GM19043 (cell line): Measurements from ENCODE around the gene IFIT2.
"Not testable (repeated sequence)": the region's sequence is repeated elsewhere in the genome, so short reads cannot be mapped to it uniquely, and the experiment has no call there.

ENCODE experiments used
- ATAC-seq: cut with Tn5 transposase; IDR thresholded peaks from one replicate; pipeline ENCODE4 v1.9.1; 2021; ENCODE audit warnings: low read depth; ENCODE audit not compliant: unreplicated experiment

IFIT2 gene

GRCh38 chr10:89278900-89279392 is 22.9 kb upstream of the IFIT2 start:
- no peak for ATAC-seq

- no peak for ATAC-seq
Measured at GRCh38 chr10:89279421-89279869, 22.4 kb upstream of the IFIT2 start.

DNA sequence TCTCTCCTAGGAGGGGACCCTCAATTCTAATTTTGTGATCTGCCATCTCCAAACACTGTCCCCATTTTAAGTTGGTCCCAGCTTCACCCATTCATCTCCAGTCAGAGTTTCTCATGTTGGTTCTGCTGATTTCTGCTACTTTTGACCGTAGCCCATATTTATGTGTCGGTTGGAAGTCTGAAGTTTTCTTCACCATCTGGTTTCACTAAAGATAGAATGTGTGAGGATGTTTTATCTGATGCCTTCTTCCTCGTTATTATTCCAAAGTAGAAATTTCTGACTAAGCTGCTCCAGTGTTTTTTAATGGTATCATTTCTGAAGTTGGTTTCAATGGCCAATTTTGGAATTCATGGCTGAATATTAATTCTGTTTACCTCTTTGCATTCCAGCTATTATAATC is 21.3 kb upstream of the IFIT2 start:
- ATAC-seq = no peak

GRCh38 chr10:89281606-89282395 is 20.0 kb upstream of the IFIT2 start:
- no peak for ATAC-seq

DNA sequence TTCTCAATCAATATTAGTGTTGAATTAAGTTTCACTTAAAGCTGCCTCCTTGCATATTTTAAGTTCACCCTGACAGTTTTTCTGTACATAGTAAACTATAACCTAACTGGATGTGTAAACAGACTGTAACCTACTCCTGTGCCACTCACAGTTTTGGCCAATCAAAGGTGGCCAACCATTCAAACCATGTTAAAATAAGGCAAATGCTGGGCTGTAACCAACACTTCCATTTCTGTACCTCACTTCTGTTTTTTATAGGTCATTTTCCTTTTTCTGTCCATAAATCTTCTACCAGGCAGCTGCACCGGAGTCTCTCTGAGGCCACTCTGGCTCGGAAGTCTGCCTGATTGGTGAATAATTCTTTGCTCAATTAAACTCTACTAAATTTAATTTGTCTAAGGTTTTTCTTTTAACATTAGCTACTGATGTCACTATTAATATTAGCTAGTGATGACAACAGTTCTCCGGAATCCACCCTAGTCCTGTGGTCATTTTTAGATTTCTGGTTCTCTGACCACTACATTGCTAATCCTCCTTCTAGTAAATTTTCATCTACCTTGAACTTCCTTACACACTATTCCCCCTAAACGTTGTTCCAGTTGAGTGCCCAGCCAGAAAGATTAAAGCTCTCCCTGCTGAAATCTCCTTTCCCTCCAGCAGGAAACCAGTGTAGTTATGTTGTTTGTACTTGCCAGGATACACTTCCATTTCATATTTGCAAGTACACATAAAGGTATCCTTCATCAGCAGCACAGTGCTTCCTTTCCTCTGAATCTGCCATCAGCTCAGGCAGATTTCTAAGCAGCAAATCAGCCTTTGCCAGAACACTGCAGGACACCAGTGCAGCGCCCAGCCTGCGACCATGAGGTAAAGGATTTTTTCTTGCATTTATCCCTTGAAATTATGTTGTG is 18.6 kb upstream of the IFIT2 start:
- ATAC-seq = no peak

DNA sequence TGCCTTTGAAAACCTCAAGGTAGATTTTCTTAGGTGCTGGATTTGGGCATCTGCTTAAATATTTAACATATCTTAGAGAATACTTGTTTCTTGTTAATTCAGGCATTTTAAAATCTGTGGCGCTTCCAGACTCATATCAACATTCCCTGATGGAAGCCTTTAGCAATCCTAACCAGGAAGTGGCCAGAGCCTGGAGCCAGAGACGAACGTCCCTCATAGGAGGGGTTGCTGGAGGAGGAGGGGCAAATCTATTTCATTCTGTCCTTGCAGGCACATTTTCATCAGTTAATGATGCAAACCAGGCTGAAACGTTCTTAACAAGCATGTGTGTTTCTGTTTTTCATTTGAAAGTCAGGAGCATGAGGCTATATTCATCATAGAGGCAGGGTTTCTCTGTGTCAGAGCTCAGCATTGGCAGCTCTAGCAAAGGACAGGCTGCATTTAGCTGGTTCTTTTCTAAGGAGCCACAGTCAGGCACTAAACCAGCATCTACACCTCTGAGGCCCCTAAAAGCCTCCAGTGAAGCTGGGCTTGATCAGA is 17.8 kb upstream of the IFIT2 start:
- ATAC-seq = no peak

DNA sequence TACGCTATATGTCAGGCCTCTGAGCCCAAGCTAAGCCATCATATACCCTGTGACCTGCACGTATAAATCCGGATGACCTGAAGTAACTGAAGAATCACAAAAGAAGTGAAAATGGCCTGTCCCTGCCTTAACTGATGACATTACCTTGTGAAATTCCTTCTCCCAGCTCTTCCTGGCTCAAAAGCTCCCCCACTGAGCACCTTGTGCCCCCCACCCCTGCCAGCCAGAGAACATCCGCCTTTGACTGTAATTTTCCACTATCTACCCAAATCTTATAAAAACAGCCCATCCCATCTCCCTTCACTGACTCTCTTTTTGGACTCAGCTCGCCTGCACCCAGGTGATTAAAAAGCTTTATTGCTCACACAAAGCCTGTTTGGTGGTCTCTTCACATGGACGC is 17.1 kb upstream of the IFIT2 start:
- not testable (repeated sequence) for ATAC-seq

GRCh38 chr10:89285303-89285702 is 16.5 kb upstream of the IFIT2 start:
- not testable (repeated sequence) for ATAC-seq

DNA sequence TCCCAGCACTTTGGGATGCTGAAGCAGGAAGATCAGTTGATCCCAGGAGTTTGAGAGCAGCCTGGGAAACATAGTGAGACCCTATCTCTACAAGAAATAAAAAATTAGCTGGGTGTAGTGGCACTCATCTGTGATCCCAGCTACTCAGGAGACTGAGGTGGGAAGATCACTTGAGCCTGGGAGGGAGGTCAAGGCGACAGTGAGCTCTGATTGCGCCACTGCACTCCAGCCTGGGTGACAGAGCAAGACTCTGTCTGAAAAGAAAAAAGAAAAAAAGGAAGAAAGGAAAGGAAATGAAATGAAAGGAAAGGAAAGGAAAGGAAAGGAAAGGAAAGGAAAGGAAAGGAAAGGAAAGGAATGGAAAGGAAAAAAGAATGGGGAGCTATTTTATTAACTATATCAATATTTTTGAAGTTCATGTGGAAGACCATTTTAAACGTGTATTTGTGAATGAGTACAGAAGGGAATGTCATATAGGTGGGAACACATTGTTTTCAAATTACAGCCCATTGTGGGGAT is 7.1 kb upstream of the IFIT2 start:
- ATAC-seq = no peak

- ATAC-seq = no peak
Measured at GRCh38 chr10:89295597-89295996, 6.2 kb upstream of the IFIT2 start.

DNA sequence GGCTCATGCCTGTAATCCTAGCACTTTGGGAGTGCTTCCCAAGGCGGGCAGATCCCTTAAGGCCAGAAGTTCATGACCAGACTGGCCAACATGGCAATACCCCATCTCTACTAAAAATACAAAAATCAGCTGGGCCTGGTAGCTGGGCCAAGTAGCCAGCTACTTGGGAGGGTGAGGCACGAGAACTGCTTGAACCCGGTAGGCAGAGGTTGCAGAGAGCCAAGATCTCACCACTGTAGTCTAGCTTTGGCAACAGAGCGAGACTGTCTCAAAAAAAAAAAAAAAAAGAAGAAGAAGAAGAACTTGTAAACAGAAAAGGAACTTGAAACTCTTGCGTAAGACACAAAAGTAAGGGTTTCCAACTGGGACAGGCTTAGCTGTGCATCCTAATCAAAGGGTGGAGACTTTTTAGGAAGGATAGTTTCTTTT is 5.6 kb upstream of the IFIT2 start:
- no peak for ATAC-seq

GRCh38 chr10:89297356-89297755 is 4.5 kb upstream of the IFIT2 start:
- ATAC-seq = no peak

DNA sequence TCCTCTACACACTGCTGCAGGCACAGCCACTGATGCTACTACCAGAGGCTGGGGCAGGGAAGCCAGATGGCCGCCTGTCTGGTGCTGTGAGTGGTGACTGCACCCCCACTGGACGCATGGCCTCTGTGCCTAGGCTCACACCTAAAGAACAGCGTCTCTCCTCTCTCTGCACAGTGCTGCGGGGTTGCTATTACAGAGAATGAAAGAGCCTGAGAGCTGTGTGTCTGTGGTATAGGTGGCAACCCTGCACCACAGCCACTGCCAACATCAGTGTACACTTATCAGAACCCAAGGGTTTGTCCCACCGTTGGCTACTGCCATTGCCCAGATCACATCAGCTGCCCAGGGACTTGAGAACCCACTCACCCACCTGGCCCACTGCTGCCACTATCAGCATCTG is 4.1 kb upstream of the IFIT2 start:
- no peak for ATAC-seq

GRCh38 chr10:89299031-89299430 is 2.8 kb upstream of the IFIT2 start:
- no peak for ATAC-seq

DNA sequence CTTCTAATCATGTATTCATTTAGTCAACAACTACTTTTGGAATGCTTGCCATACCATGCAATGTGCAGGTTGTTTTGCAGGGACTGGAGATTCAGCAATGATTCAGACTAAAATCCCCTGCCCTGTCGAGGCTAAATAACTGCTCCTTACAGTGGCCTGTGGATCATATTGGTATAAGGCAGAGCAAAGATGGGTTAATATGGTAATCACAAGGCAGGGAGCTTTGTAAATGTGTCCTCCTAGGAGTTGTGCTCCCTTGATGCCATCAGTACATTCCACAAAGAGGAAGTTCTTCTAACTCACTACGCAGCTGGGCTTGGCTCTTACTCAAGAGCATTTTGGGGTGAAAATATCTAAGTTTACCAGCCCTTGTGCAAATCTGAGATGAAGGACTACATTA is 614 bp upstream of the IFIT2 start:
- peak; percentile 20 for ATAC-seq

GRCh38 chr10:89302625-89303024 is 779 bp downstream of the IFIT2 start:
- no peak for ATAC-seq

DNA sequence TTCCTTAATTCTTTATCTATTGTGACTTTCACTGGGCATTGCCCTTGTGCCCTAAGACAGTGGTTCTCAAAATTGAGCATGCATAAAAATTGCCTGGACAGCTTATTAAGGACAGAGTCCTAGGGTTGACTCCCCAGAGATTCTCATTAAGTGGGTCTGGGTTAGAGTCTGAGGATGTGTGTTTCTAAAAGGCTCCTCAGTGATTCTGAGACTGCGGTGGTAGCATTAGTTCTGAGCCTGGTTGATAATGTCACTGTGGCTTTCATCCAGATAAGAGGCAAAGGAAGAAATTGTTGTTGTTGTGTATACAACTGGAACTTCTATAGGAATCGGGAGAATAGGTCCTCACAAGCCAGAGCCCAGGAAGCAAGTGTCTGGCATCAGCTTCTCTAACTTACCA is 1.3 kb downstream of the IFIT2 start:
- no peak for ATAC-seq

GRCh38 chr10:89304026-89304425 is 2.2 kb downstream of the IFIT2 start:
- no peak for ATAC-seq

DNA sequence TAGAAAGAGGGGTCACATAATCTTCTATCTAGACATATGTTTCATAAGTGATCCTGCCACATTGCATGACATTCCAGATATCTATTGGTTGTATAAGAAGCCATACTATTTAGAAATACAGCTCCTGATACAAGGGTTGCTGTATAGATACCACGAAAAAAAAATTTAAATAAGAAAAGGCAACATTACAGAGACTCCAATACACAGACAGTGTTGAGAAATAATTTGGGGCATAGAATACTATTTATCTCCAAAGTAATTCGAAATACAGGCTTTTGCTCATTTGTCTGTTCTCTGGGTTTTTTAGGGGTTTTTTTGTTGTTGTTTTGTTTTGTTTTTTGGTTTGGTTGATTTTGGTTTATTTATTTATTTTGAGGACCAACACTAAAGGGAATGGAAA is 2.6 kb downstream of the IFIT2 start:
- no peak for ATAC-seq

DNA sequence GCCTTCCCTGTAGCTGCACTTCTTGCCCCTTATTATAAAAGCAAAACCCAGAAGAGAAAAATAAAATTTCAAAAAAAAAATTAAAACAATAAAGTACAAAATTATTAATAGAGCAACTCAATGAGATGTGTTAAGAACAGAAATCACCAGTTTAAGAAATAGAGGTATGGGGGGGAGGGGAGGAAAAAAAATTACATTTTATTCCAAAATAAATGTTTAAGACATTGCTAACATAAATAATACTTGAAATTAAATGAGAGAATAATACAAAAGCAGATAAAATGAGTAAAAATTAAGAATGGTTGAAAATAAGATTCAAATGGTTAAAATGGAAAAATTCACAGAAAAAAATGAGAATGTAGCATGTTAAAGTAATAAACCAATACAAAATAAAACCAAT is 3.1 kb downstream of the IFIT2 start:
- no peak for ATAC-seq
